Measurements from ENCODE around the gene STK35.

Gene STK35

DNA sequence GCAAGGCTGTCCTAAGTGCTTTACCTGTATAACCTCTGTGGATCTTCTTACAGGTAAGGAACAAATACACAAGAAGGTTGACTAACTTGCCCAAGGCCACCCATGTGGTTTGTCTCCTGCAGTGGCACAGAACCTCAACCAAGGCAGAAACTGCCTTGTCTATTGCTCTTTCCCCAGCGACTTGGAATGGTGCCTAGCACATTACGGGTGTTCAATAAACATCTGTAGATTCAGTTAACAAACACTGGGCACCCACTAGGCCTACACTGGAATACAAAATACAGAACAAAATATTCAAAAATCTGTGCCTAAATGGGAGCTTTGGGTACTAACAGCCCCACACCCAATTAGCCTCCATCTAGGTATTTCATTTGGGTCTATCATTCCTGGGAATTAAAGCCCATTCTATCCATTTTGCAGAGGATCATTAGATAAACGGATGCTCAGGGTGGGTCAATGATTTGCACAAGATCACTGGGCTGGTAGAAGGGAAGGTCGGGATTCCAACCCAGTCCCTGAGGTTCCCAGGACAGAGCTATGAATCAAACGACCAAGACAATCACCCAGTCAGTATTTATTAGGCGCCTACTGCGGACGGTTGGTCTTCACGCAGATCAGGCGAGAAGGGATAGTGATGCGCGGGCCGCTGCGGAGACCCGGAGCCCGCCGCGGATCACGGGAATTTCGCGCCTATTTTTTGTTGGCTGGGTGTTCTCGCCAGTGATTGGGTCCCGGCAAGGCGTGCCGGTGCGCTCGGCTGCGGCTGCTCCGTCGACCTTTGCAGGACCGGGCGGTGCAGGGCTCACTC lies at the start of gene STK35:
STK35 (plus strand) TSS at position 771 of the 808 bp plus-strand sequence. CDS start 55 bp downstream, outside the sequence.
- DNase-seq, result peak; percentile 50

- DNase-seq, result no peak
These were observed 49.7 kb upstream of the STK35 start for GRCh38 chr20:2051946-2052345.

GRCh38 chr20:2052741-2053140 lies 48.9 kb upstream of the STK35 start:
- no peak for DNase-seq

DNA sequence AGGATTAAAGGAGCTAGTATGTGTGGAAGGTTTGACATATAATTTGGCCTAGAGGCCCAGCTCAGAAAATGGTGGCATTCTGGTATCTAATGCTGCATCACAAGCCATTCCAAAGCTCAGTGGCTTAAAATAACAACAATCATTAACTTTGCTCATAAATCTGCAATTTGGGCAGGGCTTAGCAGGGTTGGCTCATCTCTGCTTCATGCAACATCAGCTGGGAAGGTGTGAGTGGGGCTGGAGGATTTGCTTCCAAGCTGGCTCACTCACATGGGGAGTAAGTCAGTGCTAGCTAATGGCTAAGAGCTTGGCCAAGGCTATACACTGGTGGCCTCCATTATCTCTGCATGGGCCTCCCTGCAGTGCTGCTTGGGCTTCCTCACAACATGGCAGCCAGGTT lies 48.0 kb upstream of the STK35 start:
- DNase-seq, result no peak

DNA sequence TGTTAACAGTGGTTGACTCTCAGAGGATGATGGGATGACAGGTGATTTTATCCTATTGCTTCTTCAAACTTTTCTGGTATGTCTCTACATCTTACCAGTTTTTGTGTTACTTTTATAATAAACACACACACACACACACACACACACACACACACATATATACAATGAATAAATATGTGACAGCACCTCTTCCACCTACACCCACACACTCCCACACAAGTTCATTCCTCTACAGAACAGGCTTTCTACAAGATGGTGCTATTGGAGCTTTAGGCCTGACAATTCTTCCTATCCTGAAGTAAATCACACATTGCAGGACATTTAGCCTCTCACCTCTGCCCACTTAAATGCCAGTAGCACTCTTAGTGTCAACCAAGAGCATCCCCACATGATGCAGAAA lies 46.7 kb upstream of the STK35 start:
- DNase-seq, result no peak

DNA sequence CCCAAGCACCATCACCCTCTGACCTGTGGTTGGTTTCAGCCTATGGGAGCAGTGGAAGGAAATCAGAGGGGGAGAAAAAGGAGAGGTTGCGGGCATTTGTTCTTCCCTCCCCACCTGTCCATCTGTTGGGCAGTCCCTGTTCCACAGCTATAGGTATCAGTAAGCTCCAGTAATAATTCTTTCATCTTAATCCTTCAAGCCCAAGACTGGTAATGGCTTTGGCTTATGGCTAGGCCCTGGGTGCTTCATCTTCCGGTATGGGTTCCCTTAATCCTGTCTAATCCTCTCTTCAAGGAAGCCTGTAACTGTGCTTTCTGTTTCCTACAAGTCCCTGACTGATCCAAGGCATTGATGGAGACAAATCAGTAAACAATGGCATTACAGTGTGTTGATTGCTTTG lies 42.2 kb upstream of the STK35 start:
- no peak for DNase-seq

DNA sequence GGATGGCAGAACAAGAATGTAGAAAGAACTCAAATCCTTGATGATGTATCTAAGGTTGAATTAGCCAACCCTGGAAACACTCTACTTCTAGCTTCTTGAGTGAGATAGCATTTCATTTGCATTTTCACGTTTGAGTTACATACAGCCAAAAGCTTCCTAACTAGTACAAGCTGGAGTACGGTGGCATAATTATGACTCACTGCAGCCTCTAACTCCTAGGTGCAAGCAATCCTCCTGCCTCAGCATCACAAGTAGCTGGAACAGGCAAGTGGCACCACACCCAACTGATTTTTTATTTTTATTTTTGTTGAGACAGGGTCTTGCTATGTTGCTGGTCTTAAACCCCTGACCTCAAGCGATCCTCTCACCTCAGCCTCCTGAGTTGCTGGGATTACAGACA lies 36.5 kb upstream of the STK35 start:
- DNase-seq, result no peak

DNA sequence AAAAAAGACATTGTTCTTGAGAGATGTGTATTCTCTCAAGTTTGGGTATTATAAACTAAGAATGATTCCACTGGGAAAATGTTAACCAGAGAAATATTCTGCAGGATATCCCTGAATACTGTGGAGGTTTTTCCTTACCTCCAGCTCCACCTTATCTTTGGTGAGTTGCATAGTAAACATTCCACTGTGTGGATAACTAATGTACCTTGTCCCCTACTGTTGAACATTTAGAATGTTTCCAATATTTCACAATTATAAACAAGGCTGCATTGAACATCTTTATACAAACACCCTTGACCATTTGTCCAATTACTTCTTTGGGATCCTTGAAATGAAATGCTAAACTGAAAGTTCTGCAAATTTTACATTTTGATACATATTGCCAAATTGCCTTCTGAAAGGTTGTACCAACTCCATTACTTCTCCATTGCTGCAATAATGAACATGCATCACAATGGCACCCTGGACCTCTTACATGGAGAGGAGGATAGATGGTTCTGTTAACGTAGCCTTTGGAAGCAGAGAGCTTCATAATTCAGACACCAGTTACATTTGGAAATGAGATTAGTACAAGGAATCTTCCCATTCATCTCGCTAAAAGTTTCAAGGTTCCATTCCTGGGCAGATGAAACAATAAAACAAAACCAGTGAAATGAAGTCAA lies 35.0 kb upstream of the STK35 start:
- no peak for DNase-seq

GRCh38 chr20:2080532-2081224 lies 20.9 kb upstream of the STK35 start:
- DNase-seq, result no peak

DNA sequence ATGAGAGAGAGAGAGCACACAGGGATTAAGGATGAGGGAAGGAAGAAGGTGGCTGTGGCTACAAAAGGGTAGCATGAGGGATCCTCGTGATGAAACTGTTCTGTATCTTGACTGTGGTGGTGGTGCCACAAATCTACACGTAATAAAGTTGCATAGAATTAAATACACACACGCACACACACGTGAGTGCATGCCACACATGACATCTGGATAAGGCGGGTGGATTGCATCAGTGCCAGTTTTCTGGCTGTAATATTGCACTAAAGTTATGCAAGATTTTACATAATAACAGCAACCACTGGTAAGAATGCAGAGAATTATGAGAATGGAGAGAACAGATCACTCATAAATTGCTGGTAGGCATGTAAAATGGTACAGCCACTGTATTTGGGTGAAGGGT lies 16.9 kb upstream of the STK35 start:
- peak; percentile 90 for DNase-seq

- DNase-seq, result no peak
These were observed 15.2 kb upstream of the STK35 start for GRCh38 chr20:2086177-2086979.

DNA sequence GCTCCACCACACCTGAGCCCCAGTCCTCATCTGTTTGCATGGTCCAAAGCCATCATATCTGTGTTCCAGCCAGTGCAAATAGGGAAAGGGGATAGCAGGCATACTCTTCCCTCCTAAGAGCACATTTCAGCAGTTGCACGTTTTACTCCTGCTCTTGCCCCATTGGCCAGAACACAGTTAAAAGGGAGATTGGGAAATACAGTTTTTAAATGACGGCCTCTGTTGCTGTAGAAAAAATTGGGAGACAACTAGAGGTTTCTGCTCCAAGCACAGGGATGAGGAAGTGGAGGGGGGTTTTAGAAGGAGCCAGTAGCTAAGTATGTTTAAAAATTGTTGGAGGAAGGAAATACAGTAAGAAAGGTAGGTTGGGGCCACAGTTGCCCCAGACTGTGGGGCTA lies 14.6 kb upstream of the STK35 start:
- DNase-seq, result no peak

- peak; percentile 25 for DNase-seq
These were observed 12.7 kb upstream of the STK35 start for GRCh38 chr20:2088891-2089290.

DNA sequence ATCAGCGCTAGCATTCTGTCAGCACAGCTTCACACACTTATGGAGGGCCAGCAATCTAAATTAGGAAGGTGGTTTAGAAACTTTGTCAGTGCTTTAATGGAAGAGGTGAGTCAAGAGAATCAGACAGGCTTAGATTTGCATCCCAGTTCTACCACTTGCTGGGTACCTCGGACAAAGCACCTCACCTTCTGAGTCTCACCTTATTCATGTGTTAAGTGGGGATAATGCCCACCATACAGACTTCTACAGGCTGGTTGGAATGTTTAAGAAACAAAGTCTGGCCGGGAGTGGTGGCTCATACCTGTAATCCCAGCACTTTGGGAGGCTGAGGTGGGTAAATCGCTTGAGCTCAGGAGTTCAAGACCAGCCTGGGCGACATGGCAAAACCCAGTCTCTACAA lies 12.2 kb upstream of the STK35 start:
- DNase-seq, result no peak

GRCh38 chr20:2093159-2093781 lies 8.4 kb upstream of the STK35 start:
- peak; percentile 22 for DNase-seq

GRCh38 chr20:2093883-2094282 lies 7.7 kb upstream of the STK35 start:
- DNase-seq, result no peak

DNA sequence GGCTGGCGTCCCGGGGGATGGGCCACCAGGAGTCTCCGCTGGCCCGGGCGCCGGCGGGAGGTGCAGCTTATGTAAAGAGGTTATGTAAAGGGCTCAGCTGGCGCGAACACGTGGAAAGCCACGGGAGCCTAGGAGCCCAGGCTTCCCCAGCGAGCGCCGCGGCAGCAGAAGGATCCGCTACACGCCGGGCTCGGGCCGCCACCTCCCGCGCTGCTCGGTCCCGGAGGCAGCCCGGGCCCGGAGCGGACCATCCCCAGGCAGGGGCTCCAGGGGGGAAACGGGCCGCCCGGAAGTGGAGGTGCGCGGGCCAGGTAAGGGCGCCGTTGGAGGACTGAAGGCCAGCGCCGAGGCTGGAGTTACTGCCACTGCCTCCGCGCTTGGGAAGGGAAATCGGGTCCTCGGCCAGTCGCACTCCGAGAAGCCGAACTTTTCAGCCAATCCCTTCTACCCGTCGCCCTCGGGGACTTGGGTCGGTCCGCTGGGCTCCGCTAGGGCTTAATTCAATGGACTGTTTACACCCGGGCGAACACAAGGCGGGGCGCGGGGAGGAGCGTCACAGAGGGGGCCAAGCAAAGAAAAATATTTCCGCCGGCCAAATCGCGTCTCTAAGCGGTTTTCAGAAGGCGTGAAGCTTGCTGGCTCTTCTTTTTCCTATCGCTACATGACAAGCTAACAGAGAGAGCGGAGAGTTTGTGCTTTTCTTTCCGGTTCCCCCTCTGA lies 398 bp downstream of the STK35 start:
- DNase-seq, result peak; percentile 93

- peak; percentile 86 for DNase-seq
These were observed 1.2 kb downstream of the STK35 start for GRCh38 chr20:2102585-2103460.

DNA sequence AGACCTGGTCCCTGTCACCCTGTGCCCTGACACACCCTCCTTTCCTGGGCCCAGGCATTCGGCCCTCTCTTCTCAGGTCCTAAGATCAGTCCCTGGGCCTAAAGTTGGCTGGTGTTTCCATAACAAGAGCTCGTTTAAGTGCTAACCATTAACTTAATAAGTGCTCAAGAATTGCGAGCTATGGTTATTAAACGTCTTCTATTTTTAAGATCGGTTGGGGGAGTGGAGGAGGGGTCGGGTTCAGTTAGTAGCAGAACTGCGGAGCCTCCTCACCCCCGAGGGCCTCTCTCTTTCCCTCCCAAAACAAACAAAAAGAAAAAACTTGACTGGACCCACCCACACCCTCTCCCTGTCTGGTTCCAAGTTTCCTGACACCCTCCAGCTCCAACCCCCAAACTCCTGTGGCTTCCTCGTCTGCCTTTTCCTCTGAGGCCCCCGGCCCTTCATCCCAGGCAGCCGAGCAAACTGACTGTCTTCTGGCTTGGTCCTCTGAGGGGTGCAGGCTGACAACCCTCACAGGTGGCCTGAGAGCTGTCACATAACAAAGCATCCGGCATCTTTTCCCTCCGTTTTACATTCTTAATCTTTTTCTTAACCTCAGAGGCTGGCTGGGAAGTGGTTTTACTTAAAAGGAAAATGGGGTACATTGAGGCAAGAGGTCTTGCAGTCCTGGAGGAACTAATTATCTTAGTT lies 2.0 kb downstream of the STK35 start:
- no peak for DNase-seq

DNA sequence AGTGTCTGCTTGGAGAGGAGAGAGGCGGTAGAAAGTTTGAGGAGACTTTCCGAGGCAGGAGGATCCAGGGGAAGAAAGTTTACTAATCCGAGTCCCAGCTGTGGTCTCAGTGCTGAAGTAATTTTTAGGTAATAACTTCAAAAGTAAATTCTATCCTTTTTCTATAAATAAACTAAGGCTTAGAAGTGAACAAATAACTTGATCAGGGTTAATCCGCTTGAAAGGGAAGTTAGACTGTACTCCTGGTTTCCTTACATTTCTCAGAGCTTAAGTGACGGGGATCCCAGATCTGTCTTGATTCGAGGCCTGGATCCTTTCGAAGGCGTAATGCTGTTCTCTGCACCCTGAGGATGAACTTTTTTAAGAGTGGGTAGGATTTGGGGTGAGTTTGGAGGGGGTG lies 2.6 kb downstream of the STK35 start:
- DNase-seq, result no peak

Data from inflammatory macrophage treated with lipopolysaccharide for 4 hours (primary cell).